PC-9 (cell line): ENCODE results near the gene FAM89B. TPM values are rescaled to one million over a fixed set of nuclear protein-coding genes. Genes with fewer than 3 reads are reported as not detected.

ENCODE experiments used
- BruUV-seq: library from RNA; stranded (reverse); fragments of 400-500 nt; replicated peaks from 2 replicates; lab custom pipeline; 2021; lab: Mats Ljungman, UMichigan
- CTCF ChIA-PET: fragments of 300-600 bp; sonication (Branson Sonifier 250); formaldehyde crosslinking; loops from one replicate; lab custom pipeline; 2022; ENCODE audit warnings: antibody characterized with exemption; lab: Charles Lee
- POLR2A ChIA-PET: fragments of 300-600 bp; sonication (Branson Sonifier 250); formaldehyde crosslinking; loops from one replicate; lab custom pipeline; 2022; ENCODE audit warnings: antibody characterized with exemption; ENCODE audit not compliant: unreplicated experiment; lab: Charles Lee
- DNase-seq, 2 experiments: peaks; one replicate each; pipeline versions ENCODE4 v3.0.0 to v3.0.0-alpha.2; 2015 to 2022; ENCODE audit warnings: mixed read lengths in 1 of 2
- H2AFZ ChIP-seq: fragments of 200-600 bp; sonication (generic); 2 replicates; pipeline ENCODE4 v1.8.1; 2017; ENCODE audit warnings: antibody characterized with exemption
- H3F3A ChIP-seq: fragments of 200-600 bp; sonication (generic); 2 replicates; pipeline ENCODE4 v1.8.1; 2017; ENCODE audit warnings: antibody characterized with exemption, mild to moderate bottlenecking, low read depth; ENCODE audit not compliant: insufficient read depth
- H3K27ac ChIP-seq: fragments of 200-600 bp; sonication (generic); 2 replicates; pipeline ENCODE4 v1.6.1; 2016; ENCODE audit warnings: mixed run types
- H3K27me3 ChIP-seq: fragments of 200-600 bp; sonication (generic); 2 replicates; pipeline ENCODE4 v1.6.1; 2016; ENCODE audit warnings: low read depth, mixed run types; ENCODE audit not compliant: insufficient read depth
- H3K36me3 ChIP-seq: fragments of 200-600 bp; sonication (generic); 2 replicates; pipeline ENCODE4 v1.6.1; 2016; ENCODE audit warnings: low read depth, mixed run types
- H3K4me1 ChIP-seq: fragments of 200-600 bp; sonication (generic); replicated peaks from 2 replicates; pipeline ENCODE4 v1.6.1; 2016; ENCODE audit warnings: mixed run types; ENCODE audit not compliant: insufficient read depth
- H3K4me2 ChIP-seq: fragments of 200-600 bp; sonication (generic); 2 replicates; pipeline ENCODE4 v1.6.1; 2017; ENCODE audit warnings: mixed run types
- H3K4me3 ChIP-seq: fragments of 200-600 bp; sonication (generic); 2 replicates; pipeline ENCODE4 v1.6.1; 2016; ENCODE audit warnings: mixed run types
- H3K79me2 ChIP-seq: fragments of 200-600 bp; sonication (generic); 2 replicates; pipeline ENCODE4 v1.6.1; 2017; ENCODE audit warnings: low read depth, mixed run types
- H3K9me2 ChIP-seq: fragments of 200-600 bp; sonication (generic); 2 replicates; pipeline ENCODE4 v1.8.1; 2017; ENCODE audit warnings: mild to moderate bottlenecking; ENCODE audit not compliant: insufficient read depth
- H3K9me3 ChIP-seq: fragments of 200-600 bp; sonication (generic); 2 replicates; pipeline ENCODE4 v1.8.1; 2016; ENCODE audit warnings: low read depth; ENCODE audit not compliant: insufficient read depth
- H4K20me1 ChIP-seq: fragments of 200-600 bp; sonication (generic); 2 replicates; pipeline ENCODE4 v1.8.1; 2017; ENCODE audit not compliant: insufficient read depth
- CTCF ChIP-seq: fragments of 200-600 bp; sonication (generic); conservative IDR thresholded peaks from 2 replicates; pipeline ENCODE4 v1.6.1; 2017; ENCODE audit warnings: mixed run types, antibody characterized with exemption, mild to moderate bottlenecking, moderate library complexity
- EZH2 ChIP-seq: fragments of 200-600 bp; sonication (generic); IDR thresholded peaks from 2 replicates; pipeline ENCODE4 v1.8.0; 2017; ENCODE audit warnings: antibody characterized with exemption, low read depth
- intact Hi-C: fragments of 100-400 bp; cut with micrococcal nuclease; formaldehyde crosslinking; loops from one replicate; pipeline ENCODE4 v1.10.0; 2022; ENCODE audit not compliant: unreplicated experiment
- total RNA-seq: library from RNA; stranded (reverse); gene quantifications from 2 replicates; pipeline ENCODE4 v1.2.3, GENCODE V29; 2021

FAM89B gene
- total RNA-seq, 1 experiment from 2014 or later: 53.3 TPM

DNA sequence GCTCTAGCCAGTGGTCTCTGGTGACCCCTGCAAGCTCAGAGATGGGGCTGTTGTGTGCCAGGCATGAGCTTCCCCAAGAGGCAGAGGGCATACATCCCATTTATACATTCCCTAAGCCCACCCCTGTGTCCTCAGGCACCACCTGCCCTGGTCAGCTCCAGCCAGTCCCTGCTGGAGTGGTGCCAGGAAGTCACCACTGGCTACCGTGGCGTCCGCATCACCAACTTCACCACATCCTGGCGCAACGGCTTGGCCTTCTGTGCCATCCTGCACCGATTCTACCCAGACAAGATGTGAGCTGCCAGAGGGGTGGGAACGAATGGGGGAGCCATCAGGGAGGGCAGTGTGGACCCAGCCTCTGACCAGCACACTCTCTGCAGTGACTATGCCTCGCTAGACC, 11.8 kb downstream of the FAM89B start:
- Histone ChIP-seq H3F3A (peaks cover 25% of the 10 kb centered on the region; the same call in 1 of the 2 replicates), H4K20me1 (no peaks in the 10 kb centered on the region), H3K4me1 (no peaks in the 10 kb centered on the region), H3K27me3 (no peaks in the 10 kb centered on the region), H3K27ac (no peak overlapping the region), H3K9me3 (no peaks in the 10 kb centered on the region), H3K9me2 (no peaks in the 10 kb centered on the region), H3K79me2 (no peaks in the 10 kb centered on the region), H3K4me3 (no peak overlapping the region), H3K36me3 (no peaks in the 10 kb centered on the region; the same call in 1 of the 2 replicates), H3K4me2 (no peak overlapping the region), H2AFZ (no peak overlapping the region)
- ChIA-PET POLR2A (interaction anchor here (0.6 to 0.8 kb wide), 2 partner anchors 11 to 29 kb away, joined by 8 to 10 read pairs; partner anchors contain the start of gene KCNK7), CTCF (no interaction called here)
- no TSS peak for BruUV-seq
- DNase-seq: no peak
- TF ChIP-seq EZH2: no peak
- TF ChIP-seq CTCF: no peak
- intact Hi-C loops: no loop called here

- Histone ChIP-seq H3K27me3 (no peaks in the 10 kb centered on the region), H3K4me2 (no peak overlapping the region), H3K27ac (no peak overlapping the region), H3K9me3 (no peaks in the 10 kb centered on the region), H3K4me1 (no peaks in the 10 kb centered on the region), H3K4me3 (no peak overlapping the region), H3F3A (peaks cover 28% of the 10 kb centered on the region; the same call in 1 of the 2 replicates), H3K9me2 (no peaks in the 10 kb centered on the region), H4K20me1 (no peaks in the 10 kb centered on the region), H3K79me2 (no peaks in the 10 kb centered on the region), H2AFZ (no peak overlapping the region), H3K36me3 (no peaks in the 10 kb centered on the region)
- POLR2A ChIA-PET: no interaction called here
- intact Hi-C loops: no loop called here
- no peak for TF ChIP-seq EZH2
- TF ChIP-seq CTCF: no peak
- no peak for DNase-seq
- no TSS peak for BruUV-seq
- CTCF ChIA-PET: no interaction called here
Measured at GRCh38 chr11:65584723-65585171, 12.4 kb downstream of the FAM89B start.

GRCh38 chr11:65585396-65586246, 13.3 kb downstream of the FAM89B start:
- Histone ChIP-seq H3K4me2 (no peak overlapping the region), H2AFZ (no peak overlapping the region), H3K36me3 (no peaks in the 10 kb centered on the region), H3K4me3 (no peak overlapping the region), H3F3A (peaks cover 36% of the 10 kb centered on the region; the same call in 1 of the 2 replicates), H3K79me2 (no peaks in the 10 kb centered on the region), H3K9me3 (no peaks in the 10 kb centered on the region), H3K27me3 (no peaks in the 10 kb centered on the region), H3K27ac (no peak overlapping the region), H3K4me1 (no peaks in the 10 kb centered on the region), H4K20me1 (no peaks in the 10 kb centered on the region), H3K9me2 (no peaks in the 10 kb centered on the region)
- ChIA-PET POLR2A (no interaction called here), CTCF (interaction anchor here (0.6 kb wide), 1 partner anchor 15 kb away, joined by 3 read pairs; the partner anchor contains the start of gene ZNRD2)
- no peak for TF ChIP-seq EZH2
- no peak for TF ChIP-seq CTCF
- no peak for DNase-seq
- no TSS peak for BruUV-seq
- intact Hi-C loops: no loop called here
